Left lung (tissue), 10 donors: ENCODE results near the gene NUP98. TPM values are rescaled to one million over a fixed set of nuclear protein-coding genes. Genes with fewer than 3 reads are reported as not detected.

Source experiments
- ATAC-seq: fragments of 200-7000 bp; cut with Tn5 transposase; one replicate; pipeline ENCODE4 v1.9.1; 2020; ENCODE audit warnings: moderate library complexity
- DNase-seq, 4 donors: peaks; one replicate each; pipeline ENCODE4 v3.0.0-alpha.2; 2013 to 2020
- H3K27ac ChIP-seq, 2 donors: fragments of 200-600 bp; sonication (generic) in 1 of 2; one replicate each; pipeline versions ENCODE4 v1.5.0 to v1.8.0; 2020 to 2021
- H3K27me3 ChIP-seq, 2 donors: fragments of 200-600 bp; sonication (generic) in 1 of 2; one replicate each; pipeline versions ENCODE4 v1.5.0 to v1.8.0; 2020 to 2021
- H3K36me3 ChIP-seq, 2 donors: fragments of 200-600 bp; sonication (generic) in 1 of 2; one replicate each; pipeline versions ENCODE4 v1.5.0 to v1.8.0; 2020 to 2021
- H3K4me1 ChIP-seq, 2 donors: fragments of 200-600 bp; one replicate each; pipeline ENCODE4 v1.8.0; 2021
- H3K4me3 ChIP-seq, 2 donors: fragments of 200-600 bp; sonication (generic) in 1 of 2; one replicate each; pipeline versions ENCODE4 v1.5.0 to v1.8.0; 2020 to 2021; ENCODE audit warnings: mild to moderate bottlenecking in 1 of 2
- H3K9me3 ChIP-seq, 2 donors: fragments of 200-600 bp; sonication (generic) in 1 of 2; one replicate each; pipeline versions ENCODE4 v1.5.0 to v1.8.0; 2020 to 2021
- intact Hi-C, 2 donors: fragments of 100-400 bp; cut with DNase I; formaldehyde crosslinking; loops; one replicate each; pipeline versions ENCODE4 v1.11.2 to v1.14.2; 2022
- polyA plus RNA-seq, 6 donors: library from polyadenylated mRNA; unstranded; fragments of 120-200 nt; gene quantifications; one replicate each; pipeline ENCODE4 v1.2.1, GENCODE V29; 2013; ENCODE audit not compliant: insufficient read length in 6 of 6
- total RNA-seq, 2 donors: library from RNA; stranded (reverse); fragmentation: NEBNext Ultra II Directional; extraction: Animal tissue kit (Norgen Biotek cat#: 25700); gene quantifications; one replicate each; pipeline ENCODE4 v1.2.1, GENCODE V29; 2021
- TF ChIP-seq, protein P1 (sequence below), 2 donors: fragments of 200-600 bp; sonication (generic) in 1 of 2; IDR thresholded peaks; one replicate each; pipeline versions ENCODE4 v1.5.0 to v1.8.0; 2021; ENCODE audit warnings: antibody characterized with exemption in 2 of 2
- donor health status: DM: no; HTN: yes; CAD: no.
- donor health status: DM: no; HTN: no; CAD: no.

Gene NUP98
- total and polyA plus RNA-seq, 8 donors: 59.9 to 76.3 (median 66.8) TPM

GRCh38 chr11:3755151-3755550 lies 42.2 kb downstream of the NUP98 start:
- Histone ChIP-seq H3K36me3 (peaks cover 17 to 100% of the 10 kb centered on the region in 2 donors), H3K27ac (no peak overlapping the region), H3K9me3 (no peaks in the 10 kb centered on the region), H3K4me3 (no peak overlapping the region), H3K27me3 (no peaks in the 10 kb centered on the region), H3K4me1 (no peaks in the 10 kb centered on the region)
- DNase-seq (no peak), ATAC-seq (no peak)
- intact Hi-C loops: no loop called here
- TF ChIP-seq, protein P1, sequence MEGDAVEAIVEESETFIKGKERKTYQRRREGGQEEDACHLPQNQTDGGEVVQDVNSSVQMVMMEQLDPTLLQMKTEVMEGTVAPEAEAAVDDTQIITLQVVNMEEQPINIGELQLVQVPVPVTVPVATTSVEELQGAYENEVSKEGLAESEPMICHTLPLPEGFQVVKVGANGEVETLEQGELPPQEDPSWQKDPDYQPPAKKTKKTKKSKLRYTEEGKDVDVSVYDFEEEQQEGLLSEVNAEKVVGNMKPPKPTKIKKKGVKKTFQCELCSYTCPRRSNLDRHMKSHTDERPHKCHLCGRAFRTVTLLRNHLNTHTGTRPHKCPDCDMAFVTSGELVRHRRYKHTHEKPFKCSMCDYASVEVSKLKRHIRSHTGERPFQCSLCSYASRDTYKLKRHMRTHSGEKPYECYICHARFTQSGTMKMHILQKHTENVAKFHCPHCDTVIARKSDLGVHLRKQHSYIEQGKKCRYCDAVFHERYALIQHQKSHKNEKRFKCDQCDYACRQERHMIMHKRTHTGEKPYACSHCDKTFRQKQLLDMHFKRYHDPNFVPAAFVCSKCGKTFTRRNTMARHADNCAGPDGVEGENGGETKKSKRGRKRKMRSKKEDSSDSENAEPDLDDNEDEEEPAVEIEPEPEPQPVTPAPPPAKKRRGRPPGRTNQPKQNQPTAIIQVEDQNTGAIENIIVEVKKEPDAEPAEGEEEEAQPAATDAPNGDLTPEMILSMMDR (IDR thresholded peaks at IDR 0.05): no peak

DNA sequence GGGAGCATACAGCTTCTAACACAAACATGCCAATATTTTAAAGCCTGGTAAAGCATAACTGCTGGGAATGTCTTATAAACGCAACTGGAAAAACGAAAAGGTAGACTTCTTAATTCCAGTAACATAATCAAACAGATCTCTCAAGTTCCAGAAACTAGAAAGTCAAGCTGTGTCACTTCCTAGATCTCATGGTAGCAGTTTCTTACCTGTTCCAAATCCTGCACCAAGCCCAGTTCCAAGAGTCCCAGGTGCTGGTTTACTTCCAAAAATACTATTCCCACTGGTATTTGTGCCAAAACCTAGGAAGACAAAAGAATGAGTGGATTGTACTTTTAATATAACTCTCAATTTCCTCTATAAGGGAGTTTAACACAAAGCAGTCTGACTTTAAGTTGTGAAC lies 44.2 kb downstream of the NUP98 start:
- ATAC-seq: no peak
- Histone ChIP-seq H3K36me3 (peaks cover 8 to 100% of the 10 kb centered on the region in 2 donors), H3K9me3 (no peaks in the 10 kb centered on the region), H3K4me1 (peaks cover 0 to 2% of the 10 kb centered on the region in 2 donors), H3K27me3 (no peaks in the 10 kb centered on the region), H3K4me3 (no peak overlapping the region), H3K27ac (no peak overlapping the region)
- TF ChIP-seq, protein P1 (IDR thresholded peaks at IDR 0.05): no peak
- intact Hi-C loops: no loop called here
- no peak for DNase-seq

DNA sequence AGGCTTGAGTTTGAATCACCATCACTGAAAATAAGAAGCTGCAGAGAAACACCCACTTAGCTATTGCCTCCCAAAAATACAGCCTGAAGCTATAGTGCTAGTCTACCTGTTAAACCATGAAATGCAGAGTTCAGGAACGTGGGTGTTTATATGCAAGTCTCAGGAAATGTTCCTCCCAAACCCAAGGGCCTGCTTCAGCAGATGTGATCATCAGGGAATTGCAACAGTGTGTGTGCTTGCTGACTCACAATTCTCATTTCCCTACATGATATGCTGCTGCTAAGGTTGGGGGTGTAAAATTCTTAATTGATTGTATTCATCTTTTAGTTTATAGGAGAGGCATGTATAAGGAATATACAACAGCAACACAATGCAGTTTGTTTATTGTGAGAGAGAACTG lies 49.6 kb downstream of the NUP98 start:
- intact Hi-C loops: no loop called here
- ATAC-seq (peak; percentile 56), DNase-seq (no peak)
- TF ChIP-seq, protein P1 (IDR thresholded peaks at IDR 0.05): no peak
- no peaks in the 10 kb centered on the region for H3K9me3 ChIP-seq
- no peaks in the 10 kb centered on the region for H3K27me3 ChIP-seq
- H3K4me3 ChIP-seq: no peak overlapping the region
- H3K27ac ChIP-seq: no peak overlapping the region
- H3K36me3 ChIP-seq: peaks cover 5 to 99% of the 10 kb centered on the region in 2 donors
- peaks cover 0 to 13% of the 10 kb centered on the region in 2 donors for H3K4me1 ChIP-seq

GRCh38 chr11:3745161-3745560 lies 52.2 kb downstream of the NUP98 start:
- no peak overlapping the region for H3K4me3 ChIP-seq
- peaks cover 0 to 13% of the 10 kb centered on the region in 2 donors for H3K4me1 ChIP-seq
- peaks cover 0 to 99% of the 10 kb centered on the region in 2 donors for H3K36me3 ChIP-seq
- H3K27ac ChIP-seq: no peak overlapping the region
- ATAC-seq (peak; percentile 53), DNase-seq (peak in 1 of 4 donors; percentile 44)
- no peaks in the 10 kb centered on the region for H3K9me3 ChIP-seq
- TF ChIP-seq, protein P1 (IDR thresholded peaks at IDR 0.05): no peak
- intact Hi-C loops: no loop called here
- H3K27me3 ChIP-seq: no peaks in the 10 kb centered on the region

- Histone ChIP-seq H3K27ac (no peak overlapping the region), H3K36me3 (peaks cover 0 to 96% of the 10 kb centered on the region in 2 donors)
Observed at GRCh38 chr11:3738723-3739122, 58.6 kb downstream of the NUP98 start.

More at GRCh38 chr11:3738723-3739122, 58.6 kb downstream of the NUP98 start:
- DNase-seq (no peak), ATAC-seq (no peak)
- Histone ChIP-seq H3K9me3 (no peaks in the 10 kb centered on the region), H3K4me3 (no peak overlapping the region), H3K27me3 (no peaks in the 10 kb centered on the region), H3K4me1 (no peaks in the 10 kb centered on the region)
- TF ChIP-seq, protein P1 (IDR thresholded peaks at IDR 0.05): no peak
- intact Hi-C loops: no loop called here
